HepG2 (cell line): ENCODE measurements around the gene POLR2J3. TPM values are rescaled to one million over a fixed set of nuclear protein-coding genes. Genes with fewer than 3 reads are reported as not detected.
"Not testable (repeated sequence)": the region's sequence is repeated elsewhere in the genome, so short reads cannot be mapped to it uniquely, and the experiment has no call there.

Experiments
- ATAC-seq: fragments of 200-7000 bp; cut with Tn5 transposase; 3 replicates; pipeline ENCODE4 v1.9.1; 2020; ENCODE audit warnings: mild to moderate bottlenecking, moderate library complexity
- BruUV-seq: library from RNA; stranded (reverse); fragments of 400-500 nt; replicated peaks from 2 replicates; lab custom pipeline; 2021; lab: Mats Ljungman, UMichigan
- CTCF ChIA-PET: fragments of 300-600 bp; formaldehyde crosslinking; extraction: SDS; loops from one replicate; lab custom pipeline; 2021; ENCODE audit warnings: low total read pairs, inconsistent platforms, low intra/inter-chr PET ratio; lab: Yijun Ruan, JAX
- POLR2A ChIA-PET: fragments of 350-600 bp; sonication (Branson Sonifier 250); formaldehyde crosslinking; loops from one replicate; lab custom pipeline; 2020; ENCODE audit warnings: antibody characterized with exemption, inconsistent platforms; lab: Yijun Ruan, JAX
- DNase-seq: peaks from one replicate; pipeline ENCODE4 v3.0.0-alpha.2; 2015; ENCODE audit warnings: low spot score
- FAIRE-seq: peaks from 3 replicates; lab custom pipeline; 2011; peaks lifted over from hg19 to GRCh38; lab: Jason Lieb, UNC
- H2AFZ ChIP-seq: one replicate; pipeline ENCODE4 v1.6.1; 2011; ENCODE audit warnings: low read length, inconsistent platforms
- H3K27ac ChIP-seq: fragments of 300-600 bp; 3 replicates; pipeline ENCODE4 v1.8.0; 2011; ENCODE audit warnings: mixed run types, mild to moderate bottlenecking, mixed read lengths, low read length, inconsistent platforms; ENCODE audit not compliant: insufficient read depth; ENCODE audit errors: extremely low read length
- H3K27me3 ChIP-seq, 2 experiments: fragments of 200-600 bp in 1 of 2; 2 replicates in 1 of 2; 3 replicates in 1 of 2; pipeline versions ENCODE4 v1.6.0 to v1.8.0; 2011; ENCODE audit warnings: low read length in 2 of 2, mild to moderate bottlenecking in 2 of 2, moderate library complexity in 2 of 2, inconsistent platforms in 1 of 2; ENCODE audit not compliant: insufficient read depth in 2 of 2, control insufficient read depth in 1 of 2
- H3K36me3 ChIP-seq, 2 experiments: fragments of 200-600 bp in 1 of 2; replicated peaks in 1 of 2; 2 replicates in 1 of 2; 3 replicates in 1 of 2; pipeline versions ENCODE4 v1.5.1 to v1.8.0; 2011; ENCODE audit warnings: low read length in 2 of 2, inconsistent platforms in 1 of 2; ENCODE audit not compliant: insufficient read depth in 2 of 2, control insufficient read depth in 1 of 2
- H3K4me1 ChIP-seq: 2 replicates; pipeline ENCODE4 v1.5.1; 2012; ENCODE audit warnings: low read length, inconsistent platforms; ENCODE audit not compliant: insufficient read depth
- H3K4me2 ChIP-seq: 2 replicates; pipeline ENCODE4 v1.6.0; 2011; ENCODE audit warnings: low read depth, low read length, inconsistent platforms
- H3K4me3 ChIP-seq, 3 experiments: fragments of 200-600 bp in 1 of 3; sonication (generic), shearing (Covaris generic) in 1 of 3; replicated peaks in 1 of 3; 2 replicates each; pipeline ENCODE4 v1.5.1; 2011 to 2016; ENCODE audit warnings: low read length in 3 of 3, inconsistent platforms in 2 of 3, low read depth in 2 of 3, mild to moderate bottlenecking in 2 of 3, control low read depth in 1 of 3, mixed read lengths in 1 of 3; ENCODE audit not compliant: insufficient read depth in 1 of 3
- H3K79me2 ChIP-seq: one replicate; pipeline ENCODE4 v1.6.1; 2011; ENCODE audit warnings: low read length, inconsistent platforms; ENCODE audit not compliant: insufficient read depth
- H3K9ac ChIP-seq: 2 replicates; pipeline ENCODE4 v1.6.0; 2011; ENCODE audit warnings: mild to moderate bottlenecking, low read depth, low read length, inconsistent platforms; ENCODE audit not compliant: insufficient read depth
- H3K9me3 ChIP-seq: 2 replicates; pipeline ENCODE4 v1.5.1; 2012; ENCODE audit warnings: mild to moderate bottlenecking, low read length
- H4K20me1 ChIP-seq: 2 replicates; pipeline ENCODE4 v1.6.0; 2011; ENCODE audit warnings: inconsistent platforms, mild to moderate bottlenecking, low read length, moderate library complexity; ENCODE audit not compliant: insufficient read depth
- WGBS: methylation state at CpG from one replicate; pipeline ENCODE4 v1.1.6; 2017; ENCODE audit warnings: low lambda C conversion rate; 5-methylcytosine and 5-hydroxymethylcytosine counted together
- in situ Hi-C: cut with HindIII; loops from 2 replicates; pipeline ENCODE4 v1.10.0; 2017; ENCODE audit warnings: low pct_unique_long_range_greater_than_20kb; ENCODE audit not compliant: extremely low pct_ligation_motif_present
- intact Hi-C: fragments of 100-400 bp; cut with micrococcal nuclease; formaldehyde crosslinking; loops from one replicate; pipeline ENCODE4 v1.10.0; 2022; ENCODE audit not compliant: unreplicated experiment
- polyA plus RNA-seq, 8 experiments: library from polyadenylated mRNA; depleted of rRNA in 3 of 8; stranded (reverse) in 7 of 8; unstranded in 1 of 8; fragments of >200 nt; fragmentation: Illumina TruSeq in 4 of 8; extraction: Trizol in 4 of 8; gene quantifications; 2 replicates each; pipeline versions ENCODE4 v1.2.1 to v1.2.3, GENCODE V29; 2011 to 2016; ENCODE audit warnings: low read depth in 4 of 8, missing spikeins in 1 of 8, mixed read lengths in 1 of 8; ENCODE audit not compliant: insufficient read depth in 1 of 8
- total RNA-seq, 5 experiments: library from RNA; depleted of rRNA; stranded (reverse); fragments of >200 nt; fragmentation: Illumina TruSeq; extraction: Trizol; gene quantifications; 2 replicates each; pipeline ENCODE4 v1.2.3, GENCODE V29; 2016; ENCODE audit warnings: low read depth in 1 of 5

POLR2J3 gene
- total and polyA plus RNA-seq, 2 of the 13 experiments (the other 11 are each of a cell fraction or from before 2014, with no cell fraction given): 28.0 to 36.5 TPM

GRCh38 chr7:102520797-102521196 is 51.6 kb downstream of the POLR2J3 start:
- H2AFZ ChIP-seq, POLR2A ChIA-PET, H3K27me3 ChIP-seq, H3K9ac ChIP-seq, H3K9me3 ChIP-seq, H4K20me1 ChIP-seq, H3K79me2 ChIP-seq, in situ Hi-C loops, H3K36me3 ChIP-seq, CTCF ChIA-PET, H3K4me2 ChIP-seq, ATAC-seq, H3K27ac ChIP-seq, FAIRE-seq, H3K4me1 ChIP-seq, BruUV-seq, DNase-seq, H3K4me3 ChIP-seq, intact Hi-C loops: not testable (repeated sequence)
- WGBS: 36% methylated on average over 4 of the region's 5 CpGs

- H3K9me3 ChIP-seq, in situ Hi-C loops, H3K4me2 ChIP-seq, H3K27ac ChIP-seq, H3K79me2 ChIP-seq, CTCF ChIA-PET, H3K36me3 ChIP-seq, intact Hi-C loops, H3K4me3 ChIP-seq, H3K27me3 ChIP-seq, BruUV-seq, DNase-seq, H2AFZ ChIP-seq, H4K20me1 ChIP-seq, H3K4me1 ChIP-seq, POLR2A ChIA-PET, H3K9ac ChIP-seq, FAIRE-seq: not testable (repeated sequence)
- WGBS: no CpG with 5 or more reads among the region's 61 CpGs
- peak; percentile 85 for ATAC-seq
Observed at GRCh38 chr7:102517550-102518147, 54.7 kb downstream of the POLR2J3 start, which contains the start of gene RASA4B. Gene RASA4B (minus strand): TSS chr7:102517777. CDS start chr7:102517710, 67 bp downstream.

Other genes with a start within 250 kb of the POLR2J3 start
- 0.07 TPM in 1 of 2 replicates, not detected in the other for gene SPDYE6, start 216.1 kb downstream of the POLR2J3 start, total RNA-seq (2016; rRNA removed; fragmentation: Illumina TruSeq; extraction: Trizol)
- not detected in 2 replicates for gene SPDYE6, start 216.1 kb downstream of the POLR2J3 start, polyA plus RNA-seq (2011; rRNA removed)
- gene PRKRIP1, start 176.2 kb downstream of the POLR2J3 start, total RNA-seq (2016; rRNA removed; fragmentation: Illumina TruSeq; extraction: Trizol): 13.2 and 16.8 TPM in 2 replicates
- 13.2 and 16.4 TPM in 2 replicates for gene PRKRIP1, start 176.2 kb downstream of the POLR2J3 start, polyA plus RNA-seq (2011; rRNA removed)
- 6.0 and 6.1 TPM in 2 replicates for gene ORAI2, start 139.0 kb downstream of the POLR2J3 start, total RNA-seq (2016; rRNA removed; fragmentation: Illumina TruSeq; extraction: Trizol)
- gene ORAI2, start 139.0 kb downstream of the POLR2J3 start, polyA plus RNA-seq (2011; rRNA removed): 3.0 and 5.6 TPM in 2 replicates
- 8.7 and 8.8 TPM in 2 replicates for gene ALKBH4, start 107.7 kb downstream of the POLR2J3 start, total RNA-seq (2016; rRNA removed; fragmentation: Illumina TruSeq; extraction: Trizol)
- gene ALKBH4, start 107.7 kb downstream of the POLR2J3 start, polyA plus RNA-seq (2011; rRNA removed): 2.6 and 3.4 TPM in 2 replicates
- gene LRWD1, start 107.6 kb downstream of the POLR2J3 start, total RNA-seq (2016; rRNA removed; fragmentation: Illumina TruSeq; extraction: Trizol): 14.5 and 16.3 TPM in 2 replicates
- gene LRWD1, start 107.6 kb downstream of the POLR2J3 start, polyA plus RNA-seq (2011; rRNA removed): 8.5 and 12.7 TPM in 2 replicates
- 35.2 and 41.2 TPM in 2 replicates for gene POLR2J, start 93.7 kb downstream of the POLR2J3 start, total RNA-seq (2016; rRNA removed; fragmentation: Illumina TruSeq; extraction: Trizol)
- gene POLR2J, start 93.7 kb downstream of the POLR2J3 start, polyA plus RNA-seq (2011; rRNA removed): 62.1 and 71.4 TPM in 2 replicates
- gene RASA4B, start 54.8 kb downstream of the POLR2J3 start, total RNA-seq (2016; rRNA removed; fragmentation: Illumina TruSeq; extraction: Trizol): 0.48 and 0.82 TPM in 2 replicates
- 1.3 and 2.6 TPM in 2 replicates for gene RASA4B, start 54.8 kb downstream of the POLR2J3 start, polyA plus RNA-seq (2011; rRNA removed)
- gene UPK3BL2, start 28.9 kb downstream of the POLR2J3 start, total RNA-seq (2016; rRNA removed; fragmentation: Illumina TruSeq; extraction: Trizol): 0.79 and 2.4 TPM in 2 replicates
- gene UPK3BL2, start 28.9 kb downstream of the POLR2J3 start, polyA plus RNA-seq (2011; rRNA removed): 7.9 and 8.9 TPM in 2 replicates
- gene SPDYE2, start 21.4 kb downstream of the POLR2J3 start, total RNA-seq (2016; rRNA removed; fragmentation: Illumina TruSeq; extraction: Trizol): not detected in 2 replicates
- not detected in 2 replicates for gene SPDYE2, start 21.4 kb downstream of the POLR2J3 start, polyA plus RNA-seq (2011; rRNA removed)
- gene RASA4, start 44.2 kb upstream of the POLR2J3 start, total RNA-seq (2016; rRNA removed; fragmentation: Illumina TruSeq; extraction: Trizol): 0.59 and 1.1 TPM in 2 replicates
- gene RASA4, start 44.2 kb upstream of the POLR2J3 start, polyA plus RNA-seq (2011; rRNA removed): 1.6 and 3.2 TPM in 2 replicates
- gene UPK3BL1, start 70.2 kb upstream of the POLR2J3 start, total RNA-seq (2016; rRNA removed; fragmentation: Illumina TruSeq; extraction: Trizol): 3.5 and 6.3 TPM in 2 replicates
- 13.8 and 20.5 TPM in 2 replicates for gene UPK3BL1, start 70.2 kb upstream of the POLR2J3 start, polyA plus RNA-seq (2011; rRNA removed)
- gene SPDYE2B, start 77.7 kb upstream of the POLR2J3 start, total RNA-seq (2016; rRNA removed; fragmentation: Illumina TruSeq; extraction: Trizol): not detected in 2 replicates
- not detected in 2 replicates for gene SPDYE2B, start 77.7 kb upstream of the POLR2J3 start, polyA plus RNA-seq (2011; rRNA removed)
- 0.22 and 1.6 TPM in 2 replicates for gene POLR2J2, start 99.1 kb upstream of the POLR2J3 start, total RNA-seq (2016; rRNA removed; fragmentation: Illumina TruSeq; extraction: Trizol)
- 2.7 and 2.8 TPM in 2 replicates for gene POLR2J2, start 99.1 kb upstream of the POLR2J3 start, polyA plus RNA-seq (2011; rRNA removed)
- gene FAM185A, start 176.4 kb upstream of the POLR2J3 start, total RNA-seq (2016; rRNA removed; fragmentation: Illumina TruSeq; extraction: Trizol): 11.6 and 12.9 TPM in 2 replicates
- 5.0 and 5.4 TPM in 2 replicates for gene FAM185A, start 176.4 kb upstream of the POLR2J3 start, polyA plus RNA-seq (2011; rRNA removed)